WTC11 (cell line): Measurements from ENCODE around the gene COL19A1.

ENCODE experiments used
- ELF4 ChIP-seq: sonication (generic); formaldehyde crosslinking; IDR thresholded peaks from 2 replicates; pipeline ENCODE4 v1.8.1; 2022; ENCODE audit warnings: low read depth, mild to moderate bottlenecking, moderate library complexity, missing genetic modification reagents
- FOXJ3 ChIP-seq: sonication (generic); formaldehyde crosslinking; IDR thresholded peaks from 2 replicates; pipeline ENCODE4 v1.9.0; 2021; ENCODE audit warnings: missing genetic modification reagents, mild to moderate bottlenecking, borderline replicate concordance
- ZBTB43 ChIP-seq: sonication (generic); formaldehyde crosslinking; IDR thresholded peaks from 2 replicates; pipeline ENCODE4 v1.8.1; 2023; ENCODE audit warnings: mild to moderate bottlenecking, missing genetic modification reagents
- TF ChIP-seq, protein P1 (sequence below): fragments of 200-600 bp; IDR thresholded peaks from 2 replicates; pipeline ENCODE4 v1.8.0; 2022; ENCODE audit warnings: antibody characterized with exemption

- TF ChIP-seq, protein P1, sequence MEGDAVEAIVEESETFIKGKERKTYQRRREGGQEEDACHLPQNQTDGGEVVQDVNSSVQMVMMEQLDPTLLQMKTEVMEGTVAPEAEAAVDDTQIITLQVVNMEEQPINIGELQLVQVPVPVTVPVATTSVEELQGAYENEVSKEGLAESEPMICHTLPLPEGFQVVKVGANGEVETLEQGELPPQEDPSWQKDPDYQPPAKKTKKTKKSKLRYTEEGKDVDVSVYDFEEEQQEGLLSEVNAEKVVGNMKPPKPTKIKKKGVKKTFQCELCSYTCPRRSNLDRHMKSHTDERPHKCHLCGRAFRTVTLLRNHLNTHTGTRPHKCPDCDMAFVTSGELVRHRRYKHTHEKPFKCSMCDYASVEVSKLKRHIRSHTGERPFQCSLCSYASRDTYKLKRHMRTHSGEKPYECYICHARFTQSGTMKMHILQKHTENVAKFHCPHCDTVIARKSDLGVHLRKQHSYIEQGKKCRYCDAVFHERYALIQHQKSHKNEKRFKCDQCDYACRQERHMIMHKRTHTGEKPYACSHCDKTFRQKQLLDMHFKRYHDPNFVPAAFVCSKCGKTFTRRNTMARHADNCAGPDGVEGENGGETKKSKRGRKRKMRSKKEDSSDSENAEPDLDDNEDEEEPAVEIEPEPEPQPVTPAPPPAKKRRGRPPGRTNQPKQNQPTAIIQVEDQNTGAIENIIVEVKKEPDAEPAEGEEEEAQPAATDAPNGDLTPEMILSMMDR = no peak
- TF ChIP-seq ELF4 (CRISPR knock-in tag) = no peak
- no peak for TF ChIP-seq FOXJ3
- no peak for TF ChIP-seq ZBTB43 (CRISPR knock-in tag)
These were observed 284.2 kb downstream of the COL19A1 start for GRCh38 chr6:70150521-70150920.
